H1 (cell line): Measurements from ENCODE around the gene RPL18. TPM values are rescaled to one million over a fixed set of nuclear protein-coding genes. Genes with fewer than 3 reads are reported as not detected.

Experiments
- CTCF ChIP-seq, 3 experiments: IDR thresholded peaks; 1 replicate in 2 of 3; 2 replicates in 1 of 3; pipeline versions ENCODE4 v1.5.1 to v1.6.1; 2011; ENCODE audit warnings: low read length in 3 of 3, mild to moderate bottlenecking in 3 of 3, inconsistent platforms in 2 of 3, low read depth in 1 of 3, moderate library complexity in 1 of 3; ENCODE audit not compliant: insufficient read depth in 1 of 3; ENCODE audit errors: control extremely low read depth in 1 of 3
- KDM5A ChIP-seq: fragments of 200-600 bp; IDR thresholded peaks from 2 replicates; pipeline ENCODE4 v1.7.1; 2012; ENCODE audit warnings: mild to moderate bottlenecking, low read length, inconsistent platforms, mixed read lengths
- polyA plus RNA-seq, 7 experiments: library from polyadenylated mRNA; depleted of rRNA in 3 of 7; stranded (reverse) in 5 of 7; unstranded in 2 of 7; fragments of >200 nt in 5 of 7; fragments of 200-250 nt in 2 of 7; gene quantifications; 1 replicate in 5 of 7; 2 replicates in 1 of 7; 4 replicates in 1 of 7; pipeline versions ENCODE4 v1.2.1 to v1.2.3, GENCODE V29; 2011 to 2013; ENCODE audit warnings: missing spikeins in 2 of 7, mixed read lengths in 2 of 7
- total RNA-seq: library from RNA; stranded (reverse); fragmentation: NEBNext Ultra II Directional; extraction: Animal tissue kit (Norgen Biotek cat#: 25700); gene quantifications from 2 replicates; pipeline ENCODE4 v1.2.1, GENCODE V29; 2021

The RPL18 gene
- total and polyA plus RNA-seq, 2 of the 8 experiments (the other 6 are each of a cell fraction or from before 2014, with no cell fraction given), result 1,669 to 2,789 TPM

DNA sequence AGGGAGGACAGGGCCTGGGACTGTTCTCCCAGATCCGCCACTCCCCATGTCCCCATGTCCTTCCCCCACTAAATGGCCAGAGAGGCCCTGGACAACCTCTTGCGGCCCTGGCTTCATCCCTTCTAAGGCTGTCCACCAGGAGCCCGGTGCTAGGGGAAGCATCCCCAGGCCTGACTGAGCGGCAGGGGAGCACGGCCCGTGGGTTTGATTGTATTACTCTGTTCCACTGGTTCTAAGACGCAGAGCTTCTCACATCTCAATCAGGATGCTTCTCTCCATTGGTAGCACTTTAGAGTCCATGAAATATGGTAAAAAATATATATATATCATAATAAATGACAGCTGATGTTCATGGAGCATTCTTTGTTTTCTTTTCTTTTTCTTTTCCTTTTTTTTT, 11.6 kb downstream of the RPL18 start (continued):
- TF ChIP-seq CTCF (IDR thresholded peaks at IDR 0.05; ENCODE audit: control extremely low read depth in 1 of 3, insufficient read depth in 1 of 3, low read depth in 1 of 3, low read length in 3 of 3) (no peak), KDM5A (no peak)
